A673 (cell line): ENCODE data around the gene ZSWIM6. TPM values are rescaled to one million over a fixed set of nuclear protein-coding genes. Genes with fewer than 3 reads are reported as not detected.

ENCODE experiments used
- BruUV-seq: library from RNA; stranded (reverse); fragments of 400-500 nt; replicated peaks from 2 replicates; lab custom pipeline; 2021; lab: Mats Ljungman, UMichigan
- CTCF ChIA-PET: fragments of 300-600 bp; sonication (Branson Sonifier 250); formaldehyde crosslinking; loops from one replicate; lab custom pipeline; 2022; ENCODE audit warnings: antibody characterized with exemption; lab: Charles Lee
- POLR2A ChIA-PET: fragments of 300-600 bp; sonication (Branson Sonifier 250); formaldehyde crosslinking; loops from one replicate; lab custom pipeline; 2022; ENCODE audit warnings: antibody characterized with exemption; ENCODE audit not compliant: low non-redundant PET; lab: Charles Lee
- DNase-seq: peaks from one replicate; pipeline ENCODE4 v3.0.0-alpha.2; 2015; ENCODE audit warnings: low spot score
- H3K27ac ChIP-seq: fragments of 200-600 bp; sonication (generic); 2 replicates; pipeline ENCODE4 v1.5.1; 2016; ENCODE audit warnings: mixed run types, low read depth, mild to moderate bottlenecking, mixed read lengths, antibody characterized with exemption, low read length; ENCODE audit not compliant: poor library complexity, severe bottlenecking
- H3K27me3 ChIP-seq: fragments of 200-600 bp; sonication (generic); replicated peaks from 2 replicates; pipeline ENCODE4 v1.6.1; 2017; ENCODE audit warnings: mixed run types, low read depth, mild to moderate bottlenecking, mixed read lengths, antibody characterized with exemption, low read length; ENCODE audit not compliant: insufficient read depth, poor library complexity
- H3K36me3 ChIP-seq: fragments of 200-600 bp; sonication (generic); 2 replicates; pipeline ENCODE4 v1.6.1; 2016; ENCODE audit warnings: mixed run types, mild to moderate bottlenecking, mixed read lengths, antibody characterized with exemption, low read length; ENCODE audit not compliant: insufficient read depth, poor library complexity, severe bottlenecking
- H3K4me1 ChIP-seq: fragments of 200-600 bp; sonication (generic); 2 replicates; pipeline ENCODE4 v1.6.1; 2017; ENCODE audit warnings: mixed run types, mild to moderate bottlenecking, mixed read lengths, antibody characterized with exemption, low read length; ENCODE audit not compliant: insufficient read depth, poor library complexity, severe bottlenecking
- H3K4me3 ChIP-seq: fragments of 200-600 bp; sonication (generic); 2 replicates; pipeline ENCODE4 v1.5.1; 2016; ENCODE audit warnings: low read depth, mixed run types, mild to moderate bottlenecking, mixed read lengths, low read length; ENCODE audit not compliant: poor library complexity, severe bottlenecking
- H3K9me3 ChIP-seq: fragments of 200-600 bp; sonication (generic); 2 replicates; pipeline ENCODE4 v1.6.1; 2016; ENCODE audit warnings: mixed run types, low read depth, mild to moderate bottlenecking, mixed read lengths, antibody characterized with exemption, low read length; ENCODE audit not compliant: poor library complexity, severe bottlenecking
- EZH2 ChIP-seq: fragments of 200-600 bp; sonication (generic); IDR thresholded peaks from 2 replicates; pipeline ENCODE4 v1.6.1; 2017; ENCODE audit warnings: borderline replicate concordance, low read depth, mild to moderate bottlenecking, mixed read lengths, antibody characterized with exemption, low read length; ENCODE audit not compliant: poor library complexity, severe bottlenecking
- intact Hi-C: fragments of 100-400 bp; cut with micrococcal nuclease; formaldehyde crosslinking; loops from one replicate; pipeline ENCODE4 v1.10.0; 2022; ENCODE audit not compliant: unreplicated experiment
- total RNA-seq: library from RNA; stranded (reverse); gene quantifications from 2 replicates; pipeline ENCODE4 v1.2.3, GENCODE V29; 2021
- TF ChIP-seq, protein P1 (sequence below): fragments of 300-800, 200-600 bp; sonication (generic); conservative IDR thresholded peaks from 2 replicates; pipeline ENCODE4 v1.5.1; 2017; ENCODE audit warnings: low read depth, mild to moderate bottlenecking, antibody characterized with exemption, low read length, moderate library complexity, mixed read lengths

The ZSWIM6 gene
- total RNA-seq, 1 experiment from 2014 or later = 47.3 TPM

DNA sequence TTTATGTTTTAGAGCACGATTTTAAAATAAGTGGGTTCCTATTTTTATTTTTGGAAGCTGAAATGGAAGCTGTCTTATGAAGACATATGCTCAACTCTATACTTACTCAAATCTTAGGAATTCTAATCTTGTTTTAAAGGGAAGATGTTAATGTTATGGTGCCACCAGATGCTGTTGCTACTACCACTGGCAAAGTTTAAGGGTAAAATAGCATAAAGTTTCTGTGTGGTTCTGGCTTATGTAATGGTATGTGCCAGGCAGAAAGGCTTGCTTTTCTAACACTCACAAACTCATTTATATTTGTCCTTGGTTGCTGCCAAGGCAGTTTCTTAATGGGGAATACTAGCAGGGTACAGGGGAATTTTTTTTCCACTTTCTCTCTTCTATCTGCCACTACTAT is 204.9 kb downstream of the ZSWIM6 start:
- ChIA-PET POLR2A (no interaction called here), CTCF (no interaction called here)

DNA sequence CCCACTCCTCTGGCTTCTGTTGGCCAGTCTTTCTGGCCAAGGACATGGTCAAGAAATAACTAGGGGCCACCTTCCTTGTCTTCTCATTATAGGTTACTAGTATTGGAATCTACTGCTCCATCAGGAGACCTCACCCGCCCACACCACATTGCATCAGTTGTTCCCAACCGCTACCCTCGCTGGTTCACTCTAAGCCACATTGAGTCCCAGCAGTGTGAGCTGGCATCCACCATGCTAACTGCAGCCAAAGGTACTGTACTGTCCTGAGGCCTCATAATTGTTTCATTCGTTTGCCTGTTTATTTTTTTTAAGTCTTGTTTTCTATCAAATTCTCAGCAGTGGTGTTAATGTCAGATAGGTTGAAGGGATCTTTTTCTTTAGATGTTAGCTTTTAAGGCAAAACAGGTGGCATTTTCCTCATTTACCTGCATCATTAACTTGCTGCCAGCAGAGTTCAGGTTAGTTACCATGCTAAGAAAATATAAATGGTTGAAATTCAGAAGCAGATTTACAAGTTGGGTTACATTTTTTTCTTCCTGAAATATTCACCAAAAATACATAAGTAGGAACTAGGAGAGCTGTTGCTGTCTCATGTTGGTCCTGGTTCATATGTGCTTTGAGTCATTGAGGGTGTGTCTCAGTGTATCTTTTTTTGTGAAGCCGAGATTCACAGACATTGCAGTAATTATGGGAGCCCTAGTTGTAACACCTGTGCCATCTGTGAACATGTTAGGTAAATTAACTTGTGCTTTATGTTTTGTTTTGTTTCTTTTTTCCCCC is 206.9 kb downstream of the ZSWIM6 start:
- no peak for DNase-seq
- CTCF ChIA-PET = no interaction called here
- H3K4me1 ChIP-seq = no peaks in the 10 kb centered on the region
- POLR2A ChIA-PET = interaction anchor here (0.6 kb wide), 1 partner anchor 33 kb away, joined by 3 read pairs; no protein-coding TSS in a partner anchor
- no peak overlapping the region for H3K4me3 ChIP-seq
- no peak overlapping the region for H3K27ac ChIP-seq
- intact Hi-C loops = no loop called here
- TF ChIP-seq, protein P1, sequence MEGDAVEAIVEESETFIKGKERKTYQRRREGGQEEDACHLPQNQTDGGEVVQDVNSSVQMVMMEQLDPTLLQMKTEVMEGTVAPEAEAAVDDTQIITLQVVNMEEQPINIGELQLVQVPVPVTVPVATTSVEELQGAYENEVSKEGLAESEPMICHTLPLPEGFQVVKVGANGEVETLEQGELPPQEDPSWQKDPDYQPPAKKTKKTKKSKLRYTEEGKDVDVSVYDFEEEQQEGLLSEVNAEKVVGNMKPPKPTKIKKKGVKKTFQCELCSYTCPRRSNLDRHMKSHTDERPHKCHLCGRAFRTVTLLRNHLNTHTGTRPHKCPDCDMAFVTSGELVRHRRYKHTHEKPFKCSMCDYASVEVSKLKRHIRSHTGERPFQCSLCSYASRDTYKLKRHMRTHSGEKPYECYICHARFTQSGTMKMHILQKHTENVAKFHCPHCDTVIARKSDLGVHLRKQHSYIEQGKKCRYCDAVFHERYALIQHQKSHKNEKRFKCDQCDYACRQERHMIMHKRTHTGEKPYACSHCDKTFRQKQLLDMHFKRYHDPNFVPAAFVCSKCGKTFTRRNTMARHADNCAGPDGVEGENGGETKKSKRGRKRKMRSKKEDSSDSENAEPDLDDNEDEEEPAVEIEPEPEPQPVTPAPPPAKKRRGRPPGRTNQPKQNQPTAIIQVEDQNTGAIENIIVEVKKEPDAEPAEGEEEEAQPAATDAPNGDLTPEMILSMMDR = no peak
- TF ChIP-seq EZH2 = no peak
- no peaks in the 10 kb centered on the region for H3K27me3 ChIP-seq
- BruUV-seq = no TSS peak
- H3K36me3 ChIP-seq = peaks cover 80% of the 10 kb centered on the region
- H3K9me3 ChIP-seq = peaks cover 11% of the 10 kb centered on the region

More for the DNA sequence above, 204.9 kb downstream of the ZSWIM6 start:
- intact Hi-C loops = no loop called here
- TF ChIP-seq, protein P1 = no peak
- Histone ChIP-seq H3K27me3 (no peaks in the 10 kb centered on the region), H3K4me1 (no peaks in the 10 kb centered on the region), H3K9me3 (peaks cover 4% of the 10 kb centered on the region), H3K36me3 (peaks cover 76% of the 10 kb centered on the region), H3K4me3 (no peak overlapping the region), H3K27ac (no peak overlapping the region)
- DNase-seq = no peak
- no TSS peak for BruUV-seq

DNA sequence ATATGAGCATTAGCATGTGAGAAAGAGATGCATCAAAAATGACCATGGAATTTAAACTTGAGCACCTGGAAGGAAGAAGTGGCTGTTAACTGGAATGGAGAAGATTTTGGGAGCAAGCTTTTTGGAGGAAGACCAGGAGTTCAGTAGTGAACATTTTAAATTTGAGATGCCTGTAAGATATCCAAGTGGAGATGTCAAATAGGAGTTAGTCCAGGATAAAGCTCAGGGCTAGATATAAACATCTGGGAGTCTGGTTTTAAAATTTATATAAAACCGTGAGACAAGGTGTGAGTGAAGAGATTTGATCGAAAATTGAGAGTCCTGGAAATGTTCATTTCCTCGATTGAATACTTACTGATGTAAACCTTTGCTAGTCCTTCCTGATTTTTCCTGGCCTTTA is 217.5 kb downstream of the ZSWIM6 start:
- TF ChIP-seq, protein P1 = no peak
- no peak for TF ChIP-seq EZH2
- DNase-seq = no peak
- CTCF ChIA-PET = no interaction called here
- no TSS peak for BruUV-seq
- no peaks in the 10 kb centered on the region for H3K4me1 ChIP-seq
- no peaks in the 10 kb centered on the region for H3K27me3 ChIP-seq
- no peaks in the 10 kb centered on the region for H3K9me3 ChIP-seq
- H3K27ac ChIP-seq = no peak overlapping the region
- intact Hi-C loops = no loop called here
- POLR2A ChIA-PET = no interaction called here
- peaks cover 18% of the 10 kb centered on the region for H3K36me3 ChIP-seq
- H3K4me3 ChIP-seq = no peak overlapping the region
